Measurements from ENCODE around the gene BCAS4. TPM values are rescaled to one million over a fixed set of nuclear protein-coding genes. Genes with fewer than 3 reads are reported as not detected.

The BCAS4 gene
- total and polyA plus RNA-seq, 2 experiments from 2014 or later, result 22.2 to 24.8 TPM

GRCh38 chr20:50857348-50857747, 62.5 kb downstream of the BCAS4 start:
- H3K4me3 ChIP-seq, result no peak overlapping the region
- H3K4me1 ChIP-seq (ENCODE audit: insufficient read depth), result no peaks in the 10 kb centered on the region
- no peak for DNase-seq (ENCODE audit: low spot score)
- no peaks in the 10 kb centered on the region for H3K9me2 ChIP-seq (ENCODE audit: insufficient read depth)
- H3K27ac ChIP-seq (ENCODE audit: low read depth), result no peak overlapping the region
- H3K4me2 ChIP-seq, result no peak overlapping the region
- Mint-ChIP-seq H3K4me3 (no peak overlapping the region), H3K27me3 (ENCODE audit: insufficient read depth, low read depth, poor library complexity) (peaks cover 5% of the 10 kb centered on the region), H3K4me1 (peaks cover 21% of the 10 kb centered on the region), H3K27ac (no peak overlapping the region), H3K9me3 (no peaks in the 10 kb centered on the region; the same call in 2 of the 3 replicates), H3K36me3 (ENCODE audit: low read depth) (no peaks in the 10 kb centered on the region)
- no peak for TF ChIP-seq JUNB (IDR thresholded peaks at IDR 0.05; ENCODE audit: unreplicated experiment)
- no peak for TF ChIP-seq POLR2AphosphoS5 (IDR thresholded peaks at IDR 0.05; ENCODE audit: low read depth)
- no peak for TF ChIP-seq ETS1 (IDR thresholded peaks at IDR 0.05)
- TF ChIP-seq EZH2 (IDR thresholded peaks at IDR 0.05; ENCODE audit: low read depth, unreplicated experiment), result no peak
- ATAC-seq, result no peak
- no peaks in the 10 kb centered on the region for H3K27me3 ChIP-seq (ENCODE audit: insufficient read depth)
- no peak overlapping the region for H2AFZ ChIP-seq
- 0 out of 2 replicates have a peak, but pooled peaks cover 4% of the 10 kb centered on the region for H3F3A ChIP-seq (replicated peaks; ENCODE audit: low read depth)
- H3K79me2 ChIP-seq (replicated peaks; ENCODE audit: insufficient read depth), result no peaks in the 10 kb centered on the region
- H3K36me3 ChIP-seq (ENCODE audit: insufficient read depth), result no peaks in the 10 kb centered on the region
- no peaks in the 10 kb centered on the region for H4K20me1 ChIP-seq (replicated peaks; ENCODE audit: insufficient read depth)

GRCh38 chr20:50858525-50858924, 63.7 kb downstream of the BCAS4 start:
- H3K36me3 Mint-ChIP-seq (ENCODE audit: low read depth), result no peaks in the 10 kb centered on the region
- Histone ChIP-seq H3K9me2 (ENCODE audit: insufficient read depth) (no peaks in the 10 kb centered on the region), H3K79me2 (replicated peaks; ENCODE audit: insufficient read depth) (no peaks in the 10 kb centered on the region), H4K20me1 (replicated peaks; ENCODE audit: insufficient read depth) (no peaks in the 10 kb centered on the region), H3K36me3 (ENCODE audit: insufficient read depth) (no peaks in the 10 kb centered on the region), H2AFZ (no peak overlapping the region), H3K27me3 (ENCODE audit: insufficient read depth) (no peaks in the 10 kb centered on the region), H3K4me1 (ENCODE audit: insufficient read depth) (no peaks in the 10 kb centered on the region), H3K4me2 (no peak overlapping the region), H3K27ac (ENCODE audit: low read depth) (no peak overlapping the region), H3F3A (replicated peaks; ENCODE audit: low read depth) (0 out of 2 replicates have a peak, but pooled peaks cover 5% of the 10 kb centered on the region), H3K4me3 (no peak overlapping the region)
- H3K9me3 Mint-ChIP-seq, result no peaks in the 10 kb centered on the region; the same call in 2 of the 3 replicates
- peaks cover 27% of the 10 kb centered on the region for H3K4me1 Mint-ChIP-seq
- H3K27ac Mint-ChIP-seq, result no peak overlapping the region
- H3K4me3 Mint-ChIP-seq, result no peak overlapping the region
- no peak for ATAC-seq
- no peak for DNase-seq (ENCODE audit: low spot score)
- H3K27me3 Mint-ChIP-seq (ENCODE audit: insufficient read depth, low read depth, poor library complexity), result peaks cover 5% of the 10 kb centered on the region
- TF ChIP-seq REST (IDR thresholded peaks at IDR 0.05; ENCODE audit: unreplicated experiment) (no peak), POLR2AphosphoS5 (IDR thresholded peaks at IDR 0.05; ENCODE audit: low read depth) (no peak), ETS1 (IDR thresholded peaks at IDR 0.05) (no peak), ZNF462 (CRISPR knock-in tag; IDR thresholded peaks at IDR 0.05) (no peak), JUNB (IDR thresholded peaks at IDR 0.05; ENCODE audit: unreplicated experiment) (no peak)
- TF ChIP-seq, protein P1, sequence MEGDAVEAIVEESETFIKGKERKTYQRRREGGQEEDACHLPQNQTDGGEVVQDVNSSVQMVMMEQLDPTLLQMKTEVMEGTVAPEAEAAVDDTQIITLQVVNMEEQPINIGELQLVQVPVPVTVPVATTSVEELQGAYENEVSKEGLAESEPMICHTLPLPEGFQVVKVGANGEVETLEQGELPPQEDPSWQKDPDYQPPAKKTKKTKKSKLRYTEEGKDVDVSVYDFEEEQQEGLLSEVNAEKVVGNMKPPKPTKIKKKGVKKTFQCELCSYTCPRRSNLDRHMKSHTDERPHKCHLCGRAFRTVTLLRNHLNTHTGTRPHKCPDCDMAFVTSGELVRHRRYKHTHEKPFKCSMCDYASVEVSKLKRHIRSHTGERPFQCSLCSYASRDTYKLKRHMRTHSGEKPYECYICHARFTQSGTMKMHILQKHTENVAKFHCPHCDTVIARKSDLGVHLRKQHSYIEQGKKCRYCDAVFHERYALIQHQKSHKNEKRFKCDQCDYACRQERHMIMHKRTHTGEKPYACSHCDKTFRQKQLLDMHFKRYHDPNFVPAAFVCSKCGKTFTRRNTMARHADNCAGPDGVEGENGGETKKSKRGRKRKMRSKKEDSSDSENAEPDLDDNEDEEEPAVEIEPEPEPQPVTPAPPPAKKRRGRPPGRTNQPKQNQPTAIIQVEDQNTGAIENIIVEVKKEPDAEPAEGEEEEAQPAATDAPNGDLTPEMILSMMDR (conservative IDR thresholded peaks at IDR 0.05; ENCODE audit: low read depth in 2 of 2), result no peak

All from GM23338 (cell line).